HCT116 (cell line): Measurements from ENCODE around the gene IMMT. TPM values are rescaled to one million over a fixed set of nuclear protein-coding genes. Genes with fewer than 3 reads are reported as not detected.

Experiments
- ATAC-seq: fragments of 200-7000 bp; cut with Tn5 transposase; 2 replicates; pipeline ENCODE4 v1.9.1; 2020; ENCODE audit warnings: mild to moderate bottlenecking, moderate library complexity
- BruUV-seq: library from RNA; stranded (reverse); fragments of 400-500 nt; replicated peaks from 2 replicates; lab custom pipeline; 2021; lab: Mats Ljungman, UMichigan
- CTCF ChIA-PET: fragments of 300-600 bp; sonication (Branson Sonifier 250); formaldehyde crosslinking; loops from one replicate; lab custom pipeline; 2021; ENCODE audit warnings: antibody characterized with exemption; lab: Charles Lee
- POLR2A ChIA-PET: fragments of 300-600, 350-600 bp; sonication (Branson Sonifier 250); formaldehyde crosslinking; loops from one replicate; lab custom pipeline; 2021; ENCODE audit warnings: antibody characterized with exemption; lab: Charles Lee
- RAD21 ChIA-PET, 2 experiments: fragments of 300-600 bp; sonication (Branson Sonifier 250); formaldehyde crosslinking; loops; one replicate each; lab custom pipeline; 2023; ENCODE audit warnings: low total read pairs in 2 of 2; ENCODE audit not compliant: uncharacterized antibody in 2 of 2, unreplicated experiment in 2 of 2, low non-redundant PET in 1 of 2; lab: Charles Lee
- DNase-seq: peaks from one replicate; pipeline ENCODE4 v3.0.0-alpha.2; 2010; ENCODE audit warnings: low read depth, low spot score
- H2AFZ ChIP-seq: fragments of 200-600 bp; shearing (Covaris generic), sonication (generic); 2 replicates; pipeline ENCODE4 v1.6.1; 2017; ENCODE audit warnings: low read depth, mixed run types, mixed read lengths, antibody characterized with exemption, low read length; ENCODE audit not compliant: poor library complexity, severe bottlenecking
- H3K27ac ChIP-seq: 2 replicates; pipeline ENCODE4 v1.5.1; 2012; ENCODE audit warnings: low read depth, low read length
- H3K27me3 ChIP-seq: fragments of 200-600 bp; sonication (generic); 2 replicates; pipeline ENCODE4 v1.6.1; 2016; ENCODE audit warnings: mixed run types, low read length, mixed read lengths; ENCODE audit not compliant: insufficient read depth
- H3K36me3 ChIP-seq, 2 experiments: fragments of 200-500 bp in 1 of 2; fragments of 200-600 bp in 1 of 2; sonication (Bioruptor generic) in 1 of 2; sonication (generic) in 1 of 2; 2 replicates each; pipeline versions ENCODE4 v1.5.1 to v1.6.1; 2014 to 2016; ENCODE audit warnings: low read length in 2 of 2, inconsistent platforms in 1 of 2, mixed read lengths in 1 of 2, mixed run types in 1 of 2; ENCODE audit not compliant: insufficient read depth in 2 of 2, control insufficient read depth in 1 of 2
- H3K4me1 ChIP-seq, 2 experiments: fragments of 200-600 bp in 1 of 2; sonication (generic) in 1 of 2; 2 replicates each; pipeline versions ENCODE4 v1.5.1 to v1.6.1; 2012 to 2017; ENCODE audit warnings: low read length in 2 of 2, inconsistent platforms in 1 of 2, mild to moderate bottlenecking in 1 of 2, mixed read lengths in 1 of 2, mixed run types in 1 of 2, moderate library complexity in 1 of 2; ENCODE audit not compliant: insufficient read depth in 2 of 2, control insufficient read depth in 1 of 2
- H3K4me2 ChIP-seq: fragments of 200-600 bp; sonication (generic); 2 replicates; pipeline ENCODE4 v1.6.1; 2017; ENCODE audit warnings: mixed run types, low read length, mixed read lengths
- H3K4me3 ChIP-seq, 2 experiments: fragments of 200-600 bp in 1 of 2; sonication (generic) in 1 of 2; replicated peaks in 1 of 2; 2 replicates each; pipeline ENCODE4 v1.5.1; 2011 to 2016; ENCODE audit warnings: low read length in 2 of 2, control low read depth in 1 of 2, low read depth in 1 of 2, mild to moderate bottlenecking in 1 of 2, mixed read lengths in 1 of 2, mixed run types in 1 of 2
- H3K79me2 ChIP-seq: fragments of 200-600 bp; sonication (generic); 2 replicates; pipeline ENCODE4 v1.6.1; 2017; ENCODE audit warnings: mild to moderate bottlenecking, mixed run types, low read length, moderate library complexity, mixed read lengths; ENCODE audit not compliant: insufficient read depth
- H3K9ac ChIP-seq: fragments of 200-600 bp; sonication (generic); 2 replicates; pipeline ENCODE4 v1.6.1; 2016; ENCODE audit warnings: low read length, mixed read lengths
- H3K9me2 ChIP-seq: fragments of 200-600 bp; sonication (generic), shearing (Covaris generic); 2 replicates; pipeline ENCODE4 v1.6.1; 2017; ENCODE audit warnings: mixed run types, mild to moderate bottlenecking, moderate library complexity; ENCODE audit not compliant: insufficient read depth
- H3K9me3 ChIP-seq, 2 experiments: fragments of 200-500 bp in 1 of 2; fragments of 200-600 bp in 1 of 2; sonication (Bioruptor generic) in 1 of 2; sonication (generic) in 1 of 2; 2 replicates each; pipeline ENCODE4 v1.6.1; 2014 to 2017; ENCODE audit warnings: low read length in 2 of 2, mixed read lengths in 2 of 2, inconsistent platforms in 1 of 2, low read depth in 1 of 2, mild to moderate bottlenecking in 1 of 2, mixed run types in 1 of 2, moderate library complexity in 1 of 2; ENCODE audit not compliant: control insufficient read depth in 1 of 2, insufficient read depth in 1 of 2
- H4K20me1 ChIP-seq: fragments of 200-600 bp; sonication (generic), shearing (Covaris generic); 2 replicates; pipeline ENCODE4 v1.6.1; 2017; ENCODE audit warnings: mixed run types, mild to moderate bottlenecking, moderate library complexity; ENCODE audit not compliant: insufficient read depth
- ELF1 ChIP-seq: IDR thresholded peaks from 2 replicates; pipeline ENCODE4 v1.6.1; 2012; ENCODE audit warnings: low read depth, borderline replicate concordance
- EZH2 ChIP-seq: fragments of 200-600 bp; sonication (generic); IDR thresholded peaks from 2 replicates; pipeline ENCODE4 v1.6.1; 2017; ENCODE audit warnings: antibody characterized with exemption, mixed run types
- FOSL1 ChIP-seq: IDR thresholded peaks from 2 replicates; pipeline ENCODE4 v1.6.1; 2012; ENCODE audit warnings: low read depth
- POLR2A ChIP-seq: IDR thresholded peaks from 2 replicates; pipeline ENCODE4 v1.7.0; 2011; ENCODE audit warnings: borderline replicate concordance; ENCODE audit not compliant: insufficient read depth, insufficient read length; ENCODE audit errors: extremely low read depth
- POLR2AphosphoS5 ChIP-seq: IDR thresholded peaks from 2 replicates; pipeline ENCODE4 v1.6.1; 2011; ENCODE audit warnings: mild to moderate bottlenecking, low read depth, low read length, moderate library complexity
- RAD21 ChIP-seq: IDR thresholded peaks from 2 replicates; pipeline ENCODE4 v1.6.1; 2012; ENCODE audit warnings: low read depth, mild to moderate bottlenecking
- SIN3A ChIP-seq: IDR thresholded peaks from 2 replicates; pipeline ENCODE4 v1.6.1; 2012; ENCODE audit warnings: low read depth
- SP1 ChIP-seq: IDR thresholded peaks from 2 replicates; pipeline ENCODE4 v1.6.1; 2012; ENCODE audit warnings: low read depth
- TCF7L2 ChIP-seq: IDR thresholded peaks from 2 replicates; pipeline ENCODE4 v1.7.0; 2011; ENCODE audit warnings: borderline replicate concordance, inconsistent platforms; ENCODE audit not compliant: insufficient read depth, insufficient read length; ENCODE audit errors: extremely low read depth
- ZNF274 ChIP-seq: fragments of 200-500 bp; sonication (Bioruptor generic); IDR thresholded peaks from 2 replicates; pipeline ENCODE4 v1.6.1; 2014; ENCODE audit warnings: mild to moderate bottlenecking, low read depth, low read length, inconsistent platforms
- intact Hi-C: fragments of 100-400 bp; cut with micrococcal nuclease; formaldehyde crosslinking; loops from 2 replicates; pipeline ENCODE4 v1.10.0; 2022
- total RNA-seq: library from RNA; stranded (reverse); gene quantifications from one replicate; pipeline ENCODE4 v1.2.1, GENCODE V29; 2021; ENCODE audit not compliant: unreplicated experiment
- TF ChIP-seq, protein P1 (sequence below), 3 experiments: fragments of 200-600 bp in 1 of 3; sonication (generic) in 1 of 3; IDR thresholded peaks in 2 of 3; conservative IDR thresholded peaks in 1 of 3; 2 replicates each; pipeline ENCODE4 v1.5.1; 2012 to 2017; ENCODE audit warnings: low read depth in 2 of 3, low read length in 2 of 3, antibody characterized with exemption in 1 of 3, borderline replicate concordance in 1 of 3, control low read depth in 1 of 3, mild to moderate bottlenecking in 1 of 3, mixed read lengths in 1 of 3, mixed run types in 1 of 3, moderate library complexity in 1 of 3; ENCODE audit not compliant: insufficient read depth in 1 of 3
- TF ChIP-seq, protein P2 (sequence below): IDR thresholded peaks from 2 replicates; pipeline ENCODE4 v1.6.1; 2012
- TF ChIP-seq, protein P3 (sequence below): IDR thresholded peaks from 2 replicates; pipeline ENCODE4 v1.6.1; 2011; ENCODE audit warnings: mild to moderate bottlenecking, low read length, moderate library complexity; ENCODE audit not compliant: insufficient replicate concordance; ENCODE audit errors: extremely low read depth
- TF ChIP-seq, protein P4 (sequence below): IDR thresholded peaks from 2 replicates; pipeline ENCODE4 v1.6.1; 2012
- TF ChIP-seq, protein P5 (sequence below): IDR thresholded peaks from 2 replicates; pipeline ENCODE4 v1.6.1; 2012; ENCODE audit warnings: low read depth

The IMMT gene
- total RNA-seq, 1 experiment from 2014 or later, result 125 TPM

DNA sequence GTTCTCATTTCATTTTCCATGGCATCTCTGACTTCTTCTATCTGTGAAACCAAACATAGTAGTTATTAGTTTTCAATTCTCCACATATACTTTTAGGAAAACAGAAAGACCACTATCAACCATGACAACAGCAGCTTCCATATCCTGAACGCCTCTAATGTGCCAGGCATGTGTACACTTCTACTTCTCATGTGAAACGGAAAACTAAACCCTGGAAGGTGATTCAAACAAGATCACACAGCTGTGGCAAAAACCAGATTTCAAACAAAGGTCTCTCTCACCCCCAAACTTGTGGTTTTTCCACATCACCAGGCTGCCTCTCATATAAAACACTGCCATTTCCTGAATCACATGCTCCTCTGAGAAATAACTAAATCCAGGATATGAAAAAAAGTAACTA lies 47.5 kb downstream of the IMMT start:
- H3K36me3 ChIP-seq, result peaks cover 59% of the 10 kb centered on the region in 2 experiments
- DNase-seq, result no peak
- H4K20me1 ChIP-seq, result no peaks in the 10 kb centered on the region
- ChIA-PET RAD21 (no interaction called here), POLR2A (no interaction called here), CTCF (no interaction called here)
- no peaks in the 10 kb centered on the region for H3K9me2 ChIP-seq
- BruUV-seq, result no TSS peak
- 0 out of 2 replicates have a peak, but pooled peaks cover 3% of the 10 kb centered on the region for H3K79me2 ChIP-seq
- no peak overlapping the region for H3K4me3 ChIP-seq
- H3K9me3 ChIP-seq, result no peaks in the 10 kb centered on the region
- no peak overlapping the region for H2AFZ ChIP-seq
- H3K27ac ChIP-seq, result no peak overlapping the region
- no peak overlapping the region for H3K4me2 ChIP-seq
- intact Hi-C loops, result no loop called here
- no peaks in the 10 kb centered on the region for H3K4me1 ChIP-seq
- no peak overlapping the region for H3K9ac ChIP-seq
- H3K27me3 ChIP-seq, result no peaks in the 10 kb centered on the region
- ATAC-seq, result no peak
- TF ChIP-seq RAD21 (no peak), SP1 (no peak), EZH2 (no peak), POLR2A (no peak), FOSL1 (no peak), POLR2AphosphoS5 (no peak), SIN3A (no peak), ELF1 (no peak), TCF7L2 (no peak), ZNF274 (no peak)
- TF ChIP-seq, protein P1, sequence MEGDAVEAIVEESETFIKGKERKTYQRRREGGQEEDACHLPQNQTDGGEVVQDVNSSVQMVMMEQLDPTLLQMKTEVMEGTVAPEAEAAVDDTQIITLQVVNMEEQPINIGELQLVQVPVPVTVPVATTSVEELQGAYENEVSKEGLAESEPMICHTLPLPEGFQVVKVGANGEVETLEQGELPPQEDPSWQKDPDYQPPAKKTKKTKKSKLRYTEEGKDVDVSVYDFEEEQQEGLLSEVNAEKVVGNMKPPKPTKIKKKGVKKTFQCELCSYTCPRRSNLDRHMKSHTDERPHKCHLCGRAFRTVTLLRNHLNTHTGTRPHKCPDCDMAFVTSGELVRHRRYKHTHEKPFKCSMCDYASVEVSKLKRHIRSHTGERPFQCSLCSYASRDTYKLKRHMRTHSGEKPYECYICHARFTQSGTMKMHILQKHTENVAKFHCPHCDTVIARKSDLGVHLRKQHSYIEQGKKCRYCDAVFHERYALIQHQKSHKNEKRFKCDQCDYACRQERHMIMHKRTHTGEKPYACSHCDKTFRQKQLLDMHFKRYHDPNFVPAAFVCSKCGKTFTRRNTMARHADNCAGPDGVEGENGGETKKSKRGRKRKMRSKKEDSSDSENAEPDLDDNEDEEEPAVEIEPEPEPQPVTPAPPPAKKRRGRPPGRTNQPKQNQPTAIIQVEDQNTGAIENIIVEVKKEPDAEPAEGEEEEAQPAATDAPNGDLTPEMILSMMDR (IDR thresholded peaks at IDR 0.05 in 2 of 3, conservative IDR thresholded peaks at IDR 0.05 in 1 of 3; ENCODE audit: borderline replicate concordance in 1 of 3, insufficient read depth in 1 of 3, low read depth in 2 of 3, low read length in 2 of 3), result no peak
- TF ChIP-seq, protein P2, sequence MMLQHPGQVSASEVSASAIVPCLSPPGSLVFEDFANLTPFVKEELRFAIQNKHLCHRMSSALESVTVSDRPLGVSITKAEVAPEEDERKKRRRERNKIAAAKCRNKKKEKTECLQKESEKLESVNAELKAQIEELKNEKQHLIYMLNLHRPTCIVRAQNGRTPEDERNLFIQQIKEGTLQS, result no peak
- TF ChIP-seq, protein P3, sequence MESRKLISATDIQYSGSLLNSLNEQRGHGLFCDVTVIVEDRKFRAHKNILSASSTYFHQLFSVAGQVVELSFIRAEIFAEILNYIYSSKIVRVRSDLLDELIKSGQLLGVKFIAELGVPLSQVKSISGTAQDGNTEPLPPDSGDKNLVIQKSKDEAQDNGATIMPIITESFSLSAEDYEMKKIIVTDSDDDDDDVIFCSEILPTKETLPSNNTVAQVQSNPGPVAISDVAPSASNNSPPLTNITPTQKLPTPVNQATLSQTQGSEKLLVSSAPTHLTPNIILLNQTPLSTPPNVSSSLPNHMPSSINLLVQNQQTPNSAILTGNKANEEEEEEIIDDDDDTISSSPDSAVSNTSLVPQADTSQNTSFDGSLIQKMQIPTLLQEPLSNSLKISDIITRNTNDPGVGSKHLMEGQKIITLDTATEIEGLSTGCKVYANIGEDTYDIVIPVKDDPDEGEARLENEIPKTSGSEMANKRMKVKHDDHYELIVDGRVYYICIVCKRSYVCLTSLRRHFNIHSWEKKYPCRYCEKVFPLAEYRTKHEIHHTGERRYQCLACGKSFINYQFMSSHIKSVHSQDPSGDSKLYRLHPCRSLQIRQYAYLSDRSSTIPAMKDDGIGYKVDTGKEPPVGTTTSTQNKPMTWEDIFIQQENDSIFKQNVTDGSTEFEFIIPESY, result no peak
- TF ChIP-seq, protein P4, sequence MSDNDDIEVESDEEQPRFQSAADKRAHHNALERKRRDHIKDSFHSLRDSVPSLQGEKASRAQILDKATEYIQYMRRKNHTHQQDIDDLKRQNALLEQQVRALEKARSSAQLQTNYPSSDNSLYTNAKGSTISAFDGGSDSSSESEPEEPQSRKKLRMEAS, result no peak
- TF ChIP-seq, protein P5, sequence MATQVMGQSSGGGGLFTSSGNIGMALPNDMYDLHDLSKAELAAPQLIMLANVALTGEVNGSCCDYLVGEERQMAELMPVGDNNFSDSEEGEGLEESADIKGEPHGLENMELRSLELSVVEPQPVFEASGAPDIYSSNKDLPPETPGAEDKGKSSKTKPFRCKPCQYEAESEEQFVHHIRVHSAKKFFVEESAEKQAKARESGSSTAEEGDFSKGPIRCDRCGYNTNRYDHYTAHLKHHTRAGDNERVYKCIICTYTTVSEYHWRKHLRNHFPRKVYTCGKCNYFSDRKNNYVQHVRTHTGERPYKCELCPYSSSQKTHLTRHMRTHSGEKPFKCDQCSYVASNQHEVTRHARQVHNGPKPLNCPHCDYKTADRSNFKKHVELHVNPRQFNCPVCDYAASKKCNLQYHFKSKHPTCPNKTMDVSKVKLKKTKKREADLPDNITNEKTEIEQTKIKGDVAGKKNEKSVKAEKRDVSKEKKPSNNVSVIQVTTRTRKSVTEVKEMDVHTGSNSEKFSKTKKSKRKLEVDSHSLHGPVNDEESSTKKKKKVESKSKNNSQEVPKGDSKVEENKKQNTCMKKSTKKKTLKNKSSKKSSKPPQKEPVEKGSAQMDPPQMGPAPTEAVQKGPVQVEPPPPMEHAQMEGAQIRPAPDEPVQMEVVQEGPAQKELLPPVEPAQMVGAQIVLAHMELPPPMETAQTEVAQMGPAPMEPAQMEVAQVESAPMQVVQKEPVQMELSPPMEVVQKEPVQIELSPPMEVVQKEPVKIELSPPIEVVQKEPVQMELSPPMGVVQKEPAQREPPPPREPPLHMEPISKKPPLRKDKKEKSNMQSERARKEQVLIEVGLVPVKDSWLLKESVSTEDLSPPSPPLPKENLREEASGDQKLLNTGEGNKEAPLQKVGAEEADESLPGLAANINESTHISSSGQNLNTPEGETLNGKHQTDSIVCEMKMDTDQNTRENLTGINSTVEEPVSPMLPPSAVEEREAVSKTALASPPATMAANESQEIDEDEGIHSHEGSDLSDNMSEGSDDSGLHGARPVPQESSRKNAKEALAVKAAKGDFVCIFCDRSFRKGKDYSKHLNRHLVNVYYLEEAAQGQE, result no peak
